GM19023 (cell line): ENCODE measurements around the gene QPCT.
"Not testable (repeated sequence)": the region's sequence is repeated elsewhere in the genome, so short reads cannot be mapped to it uniquely, and the experiment has no call there.

Experiments
- ATAC-seq: cut with Tn5 transposase; IDR thresholded peaks from one replicate; pipeline ENCODE4 v1.9.1; 2021; ENCODE audit warnings: mild to moderate bottlenecking, moderate library complexity; ENCODE audit not compliant: unreplicated experiment

Gene QPCT

DNA sequence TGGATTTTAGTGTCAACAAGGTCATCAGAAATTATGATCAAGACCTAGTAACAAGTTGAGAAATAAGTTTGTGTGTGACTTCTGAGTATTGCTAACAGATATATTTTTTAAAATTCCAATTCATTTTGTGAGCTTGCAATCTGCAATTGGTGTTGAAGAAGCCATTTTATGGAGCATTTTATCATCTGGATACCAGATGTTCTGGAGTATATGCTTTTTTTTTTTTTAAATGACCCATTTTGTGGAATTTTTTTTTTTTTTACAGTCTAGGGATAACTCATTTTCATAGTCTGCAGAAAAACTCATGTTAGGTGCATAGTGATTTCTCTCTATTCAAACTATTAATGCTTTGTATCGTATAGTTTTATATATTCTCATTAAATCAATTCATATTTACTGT, 12.6 kb downstream of the QPCT start:
- ATAC-seq, result no peak

DNA sequence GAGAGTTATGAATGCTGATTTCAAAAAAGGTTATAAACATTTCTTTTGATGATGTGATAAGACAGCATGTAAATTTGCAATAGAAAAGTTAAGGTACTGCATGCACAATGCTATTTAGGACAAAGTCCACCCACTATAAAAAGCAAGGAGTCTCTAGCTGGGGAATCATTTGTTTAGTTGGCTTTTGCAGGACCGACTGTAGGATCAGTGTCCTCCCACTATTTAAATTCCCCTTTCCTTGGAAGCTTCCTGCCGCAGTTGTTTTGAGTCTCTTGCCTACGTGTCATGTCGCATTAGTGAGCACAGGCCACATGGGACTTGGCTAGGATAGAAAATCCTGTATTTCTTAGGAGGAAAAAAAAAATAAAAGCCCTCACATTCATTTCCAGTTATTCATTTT, 13.1 kb downstream of the QPCT start:
- ATAC-seq, result no peak

DNA sequence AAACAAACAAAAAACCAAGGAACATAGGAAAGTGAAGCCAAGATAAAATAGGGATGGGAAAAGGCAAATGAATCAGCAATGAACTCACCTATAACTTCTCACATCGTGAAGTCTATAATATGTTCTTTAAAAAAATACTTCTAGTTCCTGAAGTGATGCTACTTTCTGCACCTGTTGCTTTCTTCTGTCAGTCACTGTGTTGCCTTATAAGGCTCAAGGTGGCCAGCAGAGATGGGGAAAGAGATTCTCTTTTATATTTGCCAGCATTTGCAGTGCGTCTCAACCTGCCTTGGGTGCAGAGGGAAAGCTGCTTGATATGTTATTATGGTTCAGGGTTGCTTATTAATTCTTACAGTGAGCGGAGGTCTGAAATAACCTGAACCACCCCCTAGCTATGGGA, 14.0 kb downstream of the QPCT start:
- ATAC-seq, result no peak

DNA sequence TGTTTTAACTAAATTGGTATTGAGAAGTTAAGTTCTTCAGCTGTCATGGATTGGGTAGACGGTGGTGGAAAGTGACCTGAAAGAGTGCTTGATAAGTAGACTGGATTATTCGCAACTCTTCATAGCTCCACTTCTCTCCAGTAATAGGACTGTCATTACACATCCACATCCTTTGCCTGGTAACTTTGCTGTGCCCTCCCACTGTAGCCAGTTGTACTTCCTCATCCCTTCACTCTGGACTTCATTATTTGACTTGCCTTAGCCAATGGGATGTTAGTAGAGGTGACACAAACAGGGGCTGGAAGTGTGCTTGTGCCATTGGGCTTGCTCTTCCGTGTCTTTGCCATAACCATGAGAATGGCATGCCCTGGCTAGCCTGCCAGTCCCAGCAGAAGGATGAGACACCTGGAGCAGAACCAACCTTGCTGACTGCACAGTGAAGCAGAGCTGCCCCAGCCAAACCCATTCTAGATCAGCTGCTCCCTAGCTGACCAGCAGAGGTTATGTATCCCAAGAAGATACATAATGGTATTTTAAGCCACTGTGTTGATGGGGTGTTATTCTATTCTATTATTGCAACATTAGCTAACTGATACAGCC, 16.9 kb downstream of the QPCT start:
- ATAC-seq, result no peak

DNA sequence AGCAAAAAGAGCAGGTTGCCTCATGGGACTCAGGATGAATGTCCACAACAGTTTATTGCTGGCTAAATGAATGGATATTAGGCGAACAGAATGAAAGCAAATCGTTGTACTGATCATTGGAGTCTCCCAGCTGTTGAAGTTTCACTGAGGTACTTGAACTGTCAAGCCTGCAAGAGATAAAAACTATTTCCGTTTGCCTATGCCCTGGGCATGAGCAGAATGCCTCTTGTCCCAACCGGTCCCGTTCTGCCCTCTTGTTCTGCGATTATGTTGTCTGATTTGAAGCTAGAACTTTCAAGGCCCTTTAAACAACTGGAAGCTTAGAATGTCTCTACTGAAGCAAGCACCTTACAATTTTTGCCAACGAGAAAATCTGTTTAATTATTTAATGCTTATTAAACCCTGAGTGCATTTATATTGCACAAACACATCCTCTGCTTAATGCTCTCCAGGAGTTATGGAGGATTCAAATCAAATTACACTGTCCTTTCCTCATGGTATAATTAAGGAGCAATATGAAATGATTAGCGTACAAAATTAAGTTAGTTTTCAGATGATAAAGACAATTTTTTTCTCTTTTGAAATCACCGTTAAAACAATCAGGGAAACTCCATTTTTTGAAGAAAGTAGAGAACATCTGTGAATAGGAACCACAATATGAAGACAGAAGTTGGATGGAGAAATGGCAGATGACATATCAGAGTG, 17.7 kb downstream of the QPCT start:
- no peak for ATAC-seq

DNA sequence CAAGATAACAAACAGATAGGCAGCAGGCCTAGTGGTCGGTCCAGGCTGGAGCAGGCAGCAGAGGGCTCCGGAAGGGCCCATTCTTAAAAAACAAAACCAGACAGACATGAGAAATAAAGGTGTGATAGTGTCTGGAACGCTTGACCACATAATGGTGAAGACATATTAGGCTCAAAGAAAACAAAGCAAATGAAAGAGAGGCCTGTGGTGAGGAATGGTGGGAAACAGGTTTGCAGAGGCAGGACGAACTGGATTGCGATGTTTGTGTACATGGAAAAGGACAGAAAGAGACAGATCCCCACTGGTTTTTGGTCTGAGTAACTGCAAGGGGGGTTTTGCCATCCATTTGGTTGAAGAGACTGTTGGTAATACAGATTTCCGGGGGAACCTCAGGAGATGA, 19.9 kb downstream of the QPCT start:
- no peak for ATAC-seq

DNA sequence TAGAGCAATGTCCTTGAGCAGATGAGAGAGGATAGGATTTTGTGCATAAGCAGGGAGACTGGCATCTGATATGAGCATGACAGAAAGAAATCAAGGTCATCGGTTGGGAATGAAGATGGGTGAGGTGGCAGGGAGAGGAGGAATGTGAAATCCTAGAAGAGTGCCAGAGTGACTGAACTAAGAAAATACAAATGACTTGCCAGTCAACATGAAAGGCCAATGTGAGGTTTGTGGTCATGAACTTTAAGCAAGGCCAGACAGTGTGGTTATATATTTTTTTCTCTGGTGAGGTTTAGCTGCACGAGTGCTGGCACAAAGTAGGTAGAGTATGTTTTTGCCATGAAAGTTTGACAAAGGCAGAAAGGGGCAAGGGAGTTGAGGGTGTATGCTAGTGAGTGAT, 21.2 kb downstream of the QPCT start:
- ATAC-seq, result no peak

DNA sequence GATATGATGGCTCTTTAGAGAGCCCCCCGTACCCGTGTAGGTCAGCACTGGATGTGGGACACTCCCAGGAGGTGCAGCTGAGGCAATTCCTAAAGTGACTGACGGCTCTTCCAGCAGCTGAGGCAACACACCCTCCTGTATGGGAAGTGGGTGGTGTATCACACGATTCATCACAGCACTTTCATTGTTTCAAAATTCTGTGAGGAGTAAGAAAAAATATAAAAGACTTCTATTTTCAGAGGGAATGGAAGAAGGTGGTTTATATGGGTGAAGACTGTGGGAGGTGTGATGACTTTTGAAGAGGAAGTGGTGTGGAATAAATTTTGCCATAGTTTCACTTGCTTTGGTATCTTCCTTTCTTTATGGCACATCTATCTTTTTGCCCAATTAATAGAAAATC, 22.3 kb downstream of the QPCT start:
- ATAC-seq, result no peak

DNA sequence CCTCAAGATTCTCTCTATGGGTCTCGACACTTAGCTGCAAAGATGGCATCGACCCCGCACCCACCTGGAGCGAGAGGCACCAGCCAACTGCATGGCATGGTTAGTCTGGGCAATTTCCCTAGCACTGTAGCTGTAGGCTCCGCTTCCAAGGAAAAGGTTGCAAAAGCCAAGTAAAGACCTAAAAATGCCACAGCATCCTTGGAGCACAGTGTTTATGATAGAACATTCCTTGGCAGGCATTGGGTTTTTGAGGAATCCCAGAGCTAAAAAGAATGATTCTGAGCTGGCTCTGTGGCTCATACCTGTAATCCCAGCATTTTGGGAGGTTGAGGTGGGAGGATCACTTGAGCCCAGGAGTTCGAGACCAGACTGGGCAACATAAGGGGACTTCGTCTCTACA, 22.9 kb downstream of the QPCT start:
- ATAC-seq, result no peak

DNA sequence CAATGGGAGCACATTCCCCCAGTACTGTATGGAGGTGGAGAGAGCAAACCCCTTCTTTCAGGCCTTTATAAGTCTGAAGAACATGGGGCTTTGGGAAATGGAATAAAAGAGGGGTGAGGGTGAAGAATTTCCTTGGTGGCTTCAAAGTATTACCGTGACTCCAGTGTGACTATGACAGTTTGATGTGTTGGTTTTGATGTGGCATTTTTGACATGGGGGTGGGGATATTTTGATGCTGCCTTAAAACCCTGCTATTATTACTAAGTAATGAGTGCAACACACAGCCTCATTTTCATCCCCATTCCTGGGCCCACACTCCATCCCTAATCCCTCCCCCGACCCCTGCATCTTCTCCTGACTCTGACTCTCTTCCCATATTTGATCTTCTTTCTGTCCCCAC, 23.6 kb downstream of the QPCT start:
- no peak for ATAC-seq

DNA sequence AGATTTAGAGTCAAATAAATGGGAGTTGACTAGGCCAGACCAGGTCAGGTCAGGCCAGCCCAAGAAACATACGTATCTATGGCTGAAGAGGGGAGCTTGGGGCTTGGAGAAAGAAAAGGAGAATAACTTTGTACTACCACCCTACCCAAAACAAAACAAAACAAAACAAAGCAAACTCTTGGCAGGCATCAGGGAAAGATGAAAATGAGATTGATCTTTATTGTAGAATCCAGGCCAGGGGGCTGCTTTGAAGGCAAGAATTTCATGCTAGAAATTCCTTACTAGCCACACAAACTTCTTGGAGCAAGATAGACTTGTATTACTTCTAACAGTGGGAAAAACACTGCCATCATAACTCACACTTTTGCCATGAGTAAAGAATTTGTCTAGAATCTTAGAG, 26.2 kb downstream of the QPCT start:
- ATAC-seq, result no peak

DNA sequence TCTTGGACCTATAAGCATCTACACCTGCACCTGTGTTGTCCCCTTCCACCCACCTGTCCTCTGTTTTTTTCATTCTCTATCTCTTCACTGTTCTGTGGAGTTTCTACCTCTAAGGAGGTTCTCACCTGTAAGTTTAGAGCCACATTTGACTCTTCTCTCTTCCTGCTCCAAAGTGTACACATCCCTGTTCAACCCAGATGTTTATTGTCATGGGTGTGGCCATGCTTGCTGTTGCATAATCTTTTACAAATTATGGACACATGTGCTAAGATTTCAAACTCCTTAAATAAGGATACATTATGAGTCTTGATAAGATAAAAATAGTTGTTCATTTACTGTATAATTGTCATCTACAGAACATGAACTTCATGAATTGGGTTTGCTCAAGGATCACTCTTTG, 27.6 kb downstream of the QPCT start:
- no peak for ATAC-seq

DNA sequence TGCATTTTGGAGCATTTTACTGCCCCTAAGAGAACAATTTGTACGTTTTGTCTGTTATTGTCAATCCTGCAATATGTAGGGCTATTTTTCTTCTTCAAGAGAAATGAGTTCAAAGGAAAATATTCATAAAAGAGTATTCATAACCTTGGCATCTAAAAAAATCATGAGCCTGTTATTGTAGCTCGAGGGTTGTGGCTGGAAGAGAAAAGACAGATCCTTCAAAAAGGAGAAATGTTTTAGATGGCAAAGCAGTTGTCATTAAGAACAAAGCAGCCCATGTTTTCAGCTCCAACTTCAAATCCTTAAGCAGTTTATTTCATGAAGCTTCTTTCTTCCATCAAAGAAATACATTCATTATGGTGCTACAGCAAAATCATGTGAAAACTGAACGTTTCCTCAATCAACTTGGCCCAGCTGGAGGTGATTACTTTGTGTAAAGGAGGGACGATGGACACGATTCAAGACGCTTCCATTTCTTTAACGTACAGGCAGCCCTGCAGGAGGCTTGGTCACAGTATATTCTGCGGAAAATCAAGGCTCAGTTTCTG, 31.4 kb downstream of the QPCT start:
- ATAC-seq, result peak; percentile 27

DNA sequence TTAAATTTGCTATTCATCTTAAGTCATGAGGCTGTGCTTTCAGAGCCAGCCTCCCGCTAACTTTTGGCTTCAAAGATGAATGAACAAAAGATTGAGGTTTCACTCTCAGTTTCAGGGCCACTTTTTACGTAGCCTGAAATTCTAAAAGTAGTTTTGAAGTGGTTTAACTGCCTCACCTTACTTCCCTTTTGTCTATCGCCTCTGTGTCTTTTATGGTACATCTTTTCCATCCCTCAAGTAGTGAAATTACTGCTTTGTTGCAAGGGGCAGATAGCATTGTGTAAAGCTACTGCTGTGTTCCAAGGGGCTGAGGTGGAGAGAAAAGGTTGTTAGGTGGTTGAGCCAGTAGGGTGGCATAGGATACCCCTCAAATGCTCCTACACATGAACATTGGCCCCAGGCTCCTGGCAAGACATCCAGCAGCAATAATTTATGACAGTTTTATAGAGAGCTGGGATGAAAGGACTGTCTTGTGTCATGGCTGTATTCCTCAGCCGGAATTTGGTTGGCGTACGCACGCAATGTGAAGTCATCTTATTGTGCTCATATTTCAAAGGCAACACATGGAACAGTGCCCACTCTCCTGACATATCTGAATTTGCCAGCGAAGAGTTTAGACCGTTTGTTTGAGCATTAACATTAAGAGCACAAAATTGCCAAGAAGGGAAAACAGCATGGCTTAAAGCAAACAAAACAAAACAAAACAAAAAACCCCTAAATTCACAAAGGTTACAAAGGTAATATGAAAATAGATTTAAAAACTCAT, 32.2 kb downstream of the QPCT start:
- ATAC-seq, result peak; percentile 91

DNA sequence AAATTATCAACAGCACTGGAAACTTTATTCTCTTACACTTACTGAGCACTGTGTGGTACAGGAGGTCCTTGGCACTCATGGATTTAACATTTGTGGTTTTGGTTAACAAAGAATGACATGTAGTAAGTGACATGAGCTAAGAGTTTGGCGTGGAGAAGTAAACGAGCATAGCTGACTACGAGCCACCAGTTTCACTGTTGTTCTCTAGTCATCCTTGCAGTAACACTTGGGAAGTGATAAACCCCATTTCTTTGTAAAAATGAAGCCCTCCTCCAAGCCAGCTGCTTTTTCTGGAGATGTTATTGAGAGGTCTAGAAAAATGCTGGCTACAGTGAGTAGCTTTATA, 32.7 kb downstream of the QPCT start:
- no peak for ATAC-seq

DNA sequence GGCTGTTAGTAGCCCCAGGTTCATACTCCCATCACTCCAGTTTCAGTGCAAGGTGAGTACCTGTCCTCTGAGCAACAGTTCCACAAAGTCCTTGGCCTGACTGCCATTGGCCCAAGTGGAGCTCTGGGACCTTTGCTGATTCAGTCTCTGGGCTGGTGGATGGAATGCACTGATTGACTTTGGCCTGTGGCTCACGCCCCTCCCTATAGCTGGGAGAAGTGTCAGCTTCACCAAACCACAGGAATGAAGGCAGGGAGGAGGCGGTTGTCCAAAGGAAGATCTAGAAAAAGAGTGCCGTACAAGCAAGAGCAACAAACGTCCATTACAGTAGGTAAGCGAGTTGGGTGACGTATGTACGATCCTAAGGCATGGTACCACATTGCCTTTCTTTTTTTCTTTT, 34.0 kb downstream of the QPCT start:
- no peak for ATAC-seq

DNA sequence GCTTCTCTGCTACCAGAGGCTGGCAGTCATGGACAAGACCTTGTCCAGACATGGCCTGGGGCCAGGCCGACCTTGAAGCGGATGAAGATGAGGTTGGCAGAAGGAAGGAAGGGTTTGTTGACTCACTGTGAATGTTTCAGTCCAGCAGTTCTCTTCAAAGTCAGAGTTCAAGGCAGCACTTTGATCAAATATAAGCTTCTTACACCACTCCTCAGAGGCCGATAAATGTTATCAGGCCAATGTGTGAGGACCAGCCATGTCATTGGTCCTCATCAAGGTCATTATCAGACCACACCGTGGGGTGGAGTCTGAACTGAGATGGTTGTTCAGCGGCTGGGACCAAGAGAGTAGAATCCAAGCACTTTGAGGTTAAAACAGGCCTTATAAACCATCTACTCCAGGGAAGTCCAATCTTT, 35.5 kb downstream of the QPCT start:
- ATAC-seq, result no peak

DNA sequence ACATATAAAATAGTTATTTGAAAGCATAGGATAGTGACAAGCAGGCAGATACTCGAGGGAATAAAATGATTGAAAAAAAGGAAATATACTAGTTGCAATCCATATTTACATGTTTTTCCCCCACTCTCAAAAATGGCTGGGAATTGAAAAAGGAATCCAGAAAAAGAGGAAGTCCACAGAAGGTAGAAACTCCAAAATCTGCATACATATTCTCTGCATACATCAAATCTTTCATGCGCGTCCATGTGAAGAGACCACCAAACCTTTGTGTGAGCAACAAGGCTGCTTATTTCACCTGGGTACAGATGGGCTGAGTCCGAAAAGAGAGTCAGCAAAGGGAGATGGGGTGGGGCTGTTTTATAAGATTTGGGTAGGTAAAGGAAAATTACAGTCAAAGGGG, 36.4 kb downstream of the QPCT start:
- not testable (repeated sequence) for ATAC-seq

DNA sequence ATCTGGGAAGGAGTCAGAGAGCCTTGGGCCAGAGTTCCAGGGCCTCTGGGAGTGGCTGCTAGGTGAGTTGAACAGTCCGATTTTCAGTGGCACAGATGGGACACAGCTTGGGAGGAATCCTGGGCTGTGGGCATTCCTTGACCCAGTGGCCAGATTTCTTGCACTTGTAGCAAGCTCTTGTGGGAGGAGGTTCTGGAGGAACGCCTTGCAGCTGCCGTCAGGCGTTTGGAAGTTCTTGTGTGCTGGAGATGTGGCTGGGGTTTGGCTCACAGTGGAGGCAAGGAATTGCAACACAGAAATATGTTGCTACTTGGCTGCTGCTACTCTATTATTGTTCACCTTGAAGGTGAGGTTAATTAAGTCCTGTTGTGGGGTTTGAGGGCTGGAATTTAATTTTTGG, 39.8 kb downstream of the QPCT start:
- ATAC-seq, result not testable (repeated sequence)

DNA sequence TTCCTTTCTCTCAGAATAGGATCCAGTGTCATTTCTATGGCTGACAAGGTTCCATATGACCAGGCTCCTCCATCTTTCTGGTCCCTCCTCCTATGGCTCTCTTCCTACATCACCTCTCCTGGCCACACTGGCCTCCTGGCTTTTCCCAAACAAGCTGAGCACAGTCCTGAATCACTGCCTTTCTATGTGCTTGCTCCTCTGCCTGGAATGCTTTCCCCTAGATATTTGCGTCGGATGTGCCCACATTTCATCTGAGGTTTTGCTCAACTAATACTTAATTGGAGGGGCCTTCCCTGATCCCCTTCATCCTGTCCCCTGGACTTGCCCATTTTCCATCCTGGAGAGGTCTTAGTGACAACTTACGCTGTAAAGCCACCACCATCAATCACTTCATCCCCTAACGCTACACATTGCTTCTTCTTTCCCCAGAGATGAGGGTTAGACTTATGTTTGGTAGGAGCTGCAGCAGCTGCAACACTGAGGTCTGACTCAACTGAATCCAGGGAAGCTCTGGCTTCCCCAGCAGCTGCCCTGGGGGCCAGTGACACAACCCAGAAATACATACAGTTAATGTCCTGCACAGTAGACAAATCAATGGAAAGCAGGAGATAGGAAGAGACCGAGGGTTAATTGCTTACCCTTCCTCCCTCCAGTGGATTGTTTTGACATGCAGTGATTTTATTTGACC, 42.9 kb downstream of the QPCT start:
- ATAC-seq, result no peak

DNA sequence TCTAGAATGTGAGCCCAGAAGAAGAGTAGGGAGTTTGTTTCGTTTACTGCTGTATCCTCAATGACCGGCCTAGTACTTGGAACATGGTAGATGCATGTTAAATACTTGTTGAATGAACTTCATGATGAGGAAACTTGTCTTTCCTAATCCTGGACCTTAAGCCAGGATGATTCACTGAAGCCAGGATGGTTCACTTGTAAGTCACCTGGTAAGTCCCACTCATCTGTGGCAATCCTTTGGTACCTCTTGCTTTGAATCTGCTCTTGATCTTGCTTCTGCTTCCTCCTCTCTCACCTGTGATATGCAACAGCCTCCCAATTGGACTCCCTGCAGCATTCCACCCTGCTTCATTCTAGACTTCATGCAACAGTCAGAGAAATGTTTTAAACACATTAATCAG, 43.6 kb downstream of the QPCT start:
- ATAC-seq, result no peak

DNA sequence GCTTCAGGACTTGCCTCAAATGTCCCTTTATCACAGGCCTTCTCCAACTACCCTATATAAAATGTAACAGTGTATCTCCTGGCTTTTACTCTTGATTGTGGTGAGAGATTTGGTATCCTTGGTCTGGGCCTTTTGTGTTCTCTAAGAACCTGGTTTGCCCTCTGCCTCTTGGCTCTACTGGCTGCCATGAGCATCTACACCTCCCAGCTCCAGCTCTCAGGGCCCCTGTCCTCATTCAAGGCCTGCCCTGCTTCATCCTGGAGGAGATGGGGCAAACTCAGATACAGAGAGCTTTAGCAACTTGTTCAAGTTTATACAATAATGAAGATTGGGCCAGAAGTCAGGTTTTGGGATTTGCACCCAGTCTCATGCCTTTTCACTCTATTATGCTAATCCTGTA, 45.0 kb downstream of the QPCT start:
- ATAC-seq, result no peak
